Activated naive CD8-positive, alpha-beta T cell treated with anti-CD3 and anti-CD28 coated beads, Interleukin-2, amount 50 U/mL, for 24 hours (primary cell): ENCODE results near the gene CNTFR.

Experiments
- ATAC-seq: fragments of 150-1000 bp; cut with Tn5 transposase; one replicate; pipeline ENCODE4 v1.10.0; 2021
- DNase-seq: peaks from one replicate; pipeline ENCODE4 v3.0.0; 2021
- H3K27ac Mint-ChIP-seq: one replicate; pipeline ENCODE4 v1.8.0; 2021; ENCODE audit warnings: mild to moderate bottlenecking, mixed read lengths
- H3K27me3 Mint-ChIP-seq: one replicate; pipeline ENCODE4 v1.8.0; 2021; ENCODE audit warnings: mixed read lengths
- H3K36me3 Mint-ChIP-seq: one replicate; pipeline ENCODE4 v1.8.0; 2021; ENCODE audit warnings: low read depth, mixed read lengths
- H3K4me1 Mint-ChIP-seq: one replicate; pipeline ENCODE4 v1.8.0; 2021; ENCODE audit warnings: mixed read lengths
- H3K4me3 Mint-ChIP-seq: one replicate; pipeline ENCODE4 v1.8.0; 2021; ENCODE audit warnings: mild to moderate bottlenecking, moderate library complexity, mixed read lengths
- H3K9me3 Mint-ChIP-seq: one replicate; pipeline ENCODE4 v1.8.0; 2021; ENCODE audit warnings: mixed read lengths

Gene CNTFR

DNA sequence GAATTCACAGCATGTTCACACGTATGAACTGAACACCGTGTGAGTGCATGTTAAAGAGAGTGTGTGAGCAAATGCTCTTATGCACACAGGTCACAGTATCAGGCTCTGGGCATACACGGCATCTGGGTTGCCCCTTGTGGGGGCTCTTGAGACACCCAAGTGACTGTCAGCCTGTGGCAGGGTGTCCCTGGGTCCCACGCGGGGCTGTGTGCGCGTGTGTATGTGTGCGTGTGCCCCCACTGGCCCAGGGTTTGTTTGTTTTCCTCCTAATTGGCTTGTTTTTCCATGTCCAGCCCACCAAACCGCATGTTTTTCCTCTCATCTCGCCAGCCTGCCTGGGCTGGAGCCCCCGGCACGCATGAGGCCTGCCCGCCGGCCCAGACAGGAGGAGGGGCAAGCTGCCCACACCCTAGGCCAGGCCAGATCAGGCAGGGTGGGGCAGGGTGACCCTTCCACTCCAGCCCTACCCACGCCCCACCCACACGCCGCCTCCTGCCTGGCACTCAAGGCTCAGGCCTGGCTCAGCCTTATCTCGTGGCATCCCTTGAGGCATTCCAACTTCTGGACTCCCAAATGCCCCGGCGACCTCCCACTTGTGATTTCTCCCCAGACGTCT, 28.8 kb downstream of the CNTFR start:
- Mint-ChIP-seq H3K9me3 (no peaks in the 10 kb centered on the region), H3K27me3 (peaks cover 29% of the 10 kb centered on the region), H3K4me1 (no peaks in the 10 kb centered on the region), H3K4me3 (no peak overlapping the region), H3K36me3 (no peaks in the 10 kb centered on the region), H3K27ac (no peak overlapping the region)
- no peak for ATAC-seq
- no peak for DNase-seq

DNA sequence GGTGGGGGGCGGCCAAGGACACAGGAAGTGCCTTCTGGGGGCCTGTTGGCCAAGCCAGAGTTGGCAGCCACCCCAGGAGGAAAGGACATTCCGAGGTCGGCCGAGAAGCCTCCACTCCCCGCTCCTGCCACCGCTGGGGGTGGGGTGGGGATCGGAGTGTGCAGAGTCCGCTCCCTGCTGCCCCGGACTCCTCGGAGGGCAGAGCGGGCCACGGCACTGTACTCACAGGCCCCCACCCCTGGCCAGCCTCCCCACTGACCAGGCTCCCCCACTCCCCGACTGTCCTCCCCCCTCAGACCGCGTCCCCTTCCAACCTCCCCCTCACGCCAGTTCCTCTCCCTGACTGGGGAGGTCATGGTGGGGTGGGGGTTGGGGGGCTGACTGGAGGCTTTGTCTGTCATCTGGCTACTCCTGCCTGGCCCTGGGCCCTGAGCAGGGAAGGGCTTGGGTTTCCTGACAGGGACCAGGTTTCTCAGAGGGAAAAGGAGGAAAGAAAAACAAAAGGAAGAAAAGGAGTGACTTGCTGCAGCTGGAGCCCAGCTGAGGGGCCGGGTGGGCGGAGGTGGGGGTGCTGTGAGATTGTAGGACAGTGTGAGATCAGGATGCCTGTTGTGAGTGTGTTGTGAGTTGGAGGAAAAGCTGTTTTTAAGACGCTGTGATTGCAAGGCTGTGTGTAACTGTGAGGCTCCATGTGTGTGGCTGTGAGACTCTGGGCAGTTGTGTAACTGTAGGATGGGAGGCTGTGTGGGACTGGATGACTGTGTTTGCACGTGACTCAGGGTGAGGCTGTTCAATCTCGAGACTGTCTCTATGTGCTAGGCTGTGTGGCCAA, 29.7 kb downstream of the CNTFR start:
- ATAC-seq = no peak
- no peak for DNase-seq
- no peaks in the 10 kb centered on the region for H3K9me3 Mint-ChIP-seq
- H3K4me1 Mint-ChIP-seq = no peaks in the 10 kb centered on the region
- no peaks in the 10 kb centered on the region for H3K36me3 Mint-ChIP-seq
- no peak overlapping the region for H3K4me3 Mint-ChIP-seq
- H3K27me3 Mint-ChIP-seq = peaks cover 28% of the 10 kb centered on the region
- H3K27ac Mint-ChIP-seq = no peak overlapping the region

DNA sequence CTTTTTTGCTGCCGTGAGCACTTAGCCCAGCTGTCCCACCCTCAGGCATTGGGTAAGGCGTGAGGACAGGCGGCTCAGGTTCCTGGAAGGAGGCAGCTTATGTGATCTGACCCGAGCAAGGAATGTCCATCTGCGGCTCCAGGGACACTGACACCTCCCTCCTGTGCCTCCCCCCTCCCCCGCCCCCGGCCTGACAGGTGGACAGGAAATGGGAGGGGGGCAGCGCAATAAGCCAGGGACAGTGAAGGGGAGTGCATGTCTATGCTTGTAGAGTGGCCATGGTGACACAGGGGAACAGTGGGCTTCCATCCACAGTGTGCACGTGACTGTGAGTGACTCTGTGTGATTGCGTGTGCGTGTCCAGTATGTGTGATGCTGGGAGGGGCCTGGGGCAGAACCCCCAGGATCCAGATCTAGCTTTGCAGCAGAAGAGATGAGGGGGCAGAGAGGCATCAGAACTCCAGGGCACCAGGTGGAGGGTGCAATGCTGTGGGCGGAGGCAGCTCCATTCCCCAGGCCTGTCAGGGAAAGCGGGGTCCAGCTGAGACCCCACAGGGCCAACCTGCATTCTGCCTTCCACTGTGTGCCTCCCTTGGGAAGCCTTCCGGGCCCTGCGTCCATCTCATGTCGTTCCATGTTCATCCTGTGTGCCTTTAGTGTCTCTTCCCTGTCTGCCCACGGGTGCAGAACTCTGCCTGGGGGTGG, 30.5 kb downstream of the CNTFR start:
- DNase-seq (no peak), ATAC-seq (no peak)
- no peaks in the 10 kb centered on the region for H3K36me3 Mint-ChIP-seq
- no peaks in the 10 kb centered on the region for H3K4me1 Mint-ChIP-seq
- no peak overlapping the region for H3K4me3 Mint-ChIP-seq
- H3K27ac Mint-ChIP-seq = no peak overlapping the region
- no peaks in the 10 kb centered on the region for H3K9me3 Mint-ChIP-seq
- H3K27me3 Mint-ChIP-seq = peaks cover 32% of the 10 kb centered on the region

DNA sequence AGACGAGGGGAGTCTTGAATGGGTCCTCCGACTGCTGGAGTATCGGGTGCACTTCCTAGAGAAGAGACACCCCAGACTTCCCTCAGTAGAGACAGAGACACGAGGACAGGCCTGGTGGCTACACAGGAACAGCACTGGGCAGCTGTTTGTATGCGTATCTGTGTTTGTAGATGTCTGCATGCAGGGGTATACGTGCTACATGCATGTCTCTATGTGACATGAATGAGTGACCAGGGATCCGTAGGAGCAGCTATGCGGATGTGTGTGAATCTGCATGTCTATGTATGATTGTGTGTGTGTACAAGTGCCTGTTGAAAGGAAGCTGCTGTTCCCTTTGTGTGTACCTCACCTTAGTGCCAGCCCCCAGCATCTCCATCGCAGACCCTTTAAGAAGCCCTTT, 31.2 kb downstream of the CNTFR start:
- peaks cover 28% of the 10 kb centered on the region for H3K27me3 Mint-ChIP-seq
- H3K4me1 Mint-ChIP-seq = no peaks in the 10 kb centered on the region
- no peaks in the 10 kb centered on the region for H3K36me3 Mint-ChIP-seq
- no peak overlapping the region for H3K27ac Mint-ChIP-seq
- ATAC-seq (no peak), DNase-seq (no peak)
- no peak overlapping the region for H3K4me3 Mint-ChIP-seq
- no peaks in the 10 kb centered on the region for H3K9me3 Mint-ChIP-seq

DNA sequence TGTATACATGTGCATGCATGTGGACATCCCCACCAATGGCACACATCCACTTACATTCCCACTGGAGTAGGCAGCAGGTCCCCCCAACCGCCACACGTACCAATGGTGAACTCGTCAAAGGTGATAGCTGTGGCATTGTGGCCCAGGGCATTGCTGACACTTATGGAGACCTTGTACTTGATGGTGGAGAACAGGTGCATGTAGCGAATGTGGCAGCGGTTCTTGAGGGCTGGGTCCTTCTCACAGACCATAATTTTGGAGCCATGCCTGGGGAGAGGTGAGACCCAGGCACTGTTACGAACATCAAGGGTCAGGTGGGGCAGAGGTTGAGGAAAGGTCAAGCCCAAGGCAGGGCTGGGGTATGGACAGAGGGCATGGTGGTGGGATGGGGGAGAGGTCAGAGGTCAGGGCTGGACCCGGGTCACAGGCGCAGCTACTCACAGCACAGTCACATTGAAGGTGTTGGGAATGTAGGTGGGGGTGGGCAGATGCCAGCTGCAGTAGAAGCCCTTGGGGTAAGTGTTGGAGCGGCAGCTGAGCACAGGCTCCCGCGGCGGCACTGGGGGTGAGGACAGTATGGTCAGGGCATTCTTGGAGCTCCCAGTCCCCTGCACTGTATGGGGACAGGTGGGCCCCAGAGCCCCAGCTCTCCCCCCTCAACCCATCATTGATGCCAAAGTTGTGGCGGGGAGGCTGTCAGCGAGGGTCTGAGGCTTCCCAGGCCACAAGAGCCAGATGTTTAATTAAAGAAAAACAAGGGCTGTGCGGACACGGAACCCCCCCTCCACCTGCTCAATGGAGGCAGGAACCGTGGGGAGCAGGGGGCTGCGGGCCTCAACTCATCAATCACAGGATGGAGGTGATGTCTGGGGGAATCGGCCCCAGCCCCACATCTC, 31.9 kb downstream of the CNTFR start:
- H3K9me3 Mint-ChIP-seq = no peaks in the 10 kb centered on the region
- no peaks in the 10 kb centered on the region for H3K36me3 Mint-ChIP-seq
- no peaks in the 10 kb centered on the region for H3K4me1 Mint-ChIP-seq
- no peak overlapping the region for H3K27ac Mint-ChIP-seq
- peaks cover 24% of the 10 kb centered on the region for H3K27me3 Mint-ChIP-seq
- no peak overlapping the region for H3K4me3 Mint-ChIP-seq
- no peak for DNase-seq
- ATAC-seq = no peak

DNA sequence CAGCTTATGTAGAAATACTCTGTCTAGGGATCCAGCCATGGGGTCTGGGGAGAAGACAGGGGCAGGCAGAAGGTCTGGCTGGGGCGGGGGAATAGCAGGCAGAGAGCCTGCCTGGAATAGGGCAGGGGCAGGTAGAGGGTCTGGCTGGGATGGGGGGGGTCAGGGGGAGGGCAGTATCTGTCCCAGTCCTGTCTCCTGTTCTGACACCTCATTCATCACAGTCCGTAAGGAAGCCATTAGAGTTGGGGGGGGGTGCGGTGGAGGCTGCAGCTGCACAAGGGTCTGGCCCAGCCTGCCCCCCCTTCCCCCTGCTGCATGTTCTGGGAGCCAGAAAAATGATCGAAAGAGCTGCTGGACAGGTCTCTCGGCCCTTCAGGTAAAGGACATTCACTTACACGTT, 32.6 kb downstream of the CNTFR start:
- Mint-ChIP-seq H3K27ac (no peak overlapping the region), H3K4me3 (no peak overlapping the region), H3K9me3 (no peaks in the 10 kb centered on the region), H3K36me3 (no peaks in the 10 kb centered on the region), H3K4me1 (no peaks in the 10 kb centered on the region), H3K27me3 (peaks cover 24% of the 10 kb centered on the region)
- DNase-seq = no peak
- no peak for ATAC-seq

DNA sequence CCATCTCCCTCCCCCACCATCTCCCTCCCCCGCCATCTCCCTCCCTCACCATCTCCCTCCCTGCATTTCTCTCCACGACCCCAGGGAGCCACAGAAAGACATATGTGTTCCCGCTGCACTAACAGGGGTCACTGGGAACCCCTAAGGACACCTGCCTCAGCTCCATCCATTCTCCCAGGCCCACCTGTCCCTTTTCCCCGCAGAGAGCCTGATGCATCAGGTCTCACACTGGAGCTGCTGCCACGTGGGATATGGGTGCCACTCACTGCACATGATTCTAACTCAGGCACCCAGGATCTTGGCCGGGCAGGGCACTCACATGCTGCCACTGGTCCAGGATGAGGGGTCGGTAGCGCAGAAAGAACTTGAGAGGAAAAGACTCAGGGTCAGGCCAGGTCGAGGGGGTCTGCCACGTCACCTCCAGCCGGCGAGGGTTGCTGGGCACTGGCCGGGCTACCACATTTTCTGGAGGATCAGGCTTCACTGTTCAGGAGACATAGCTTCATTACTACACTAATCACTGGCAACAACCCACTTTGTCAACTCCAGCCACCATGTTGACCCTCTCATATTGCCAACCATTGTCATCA, 33.5 kb downstream of the CNTFR start:
- DNase-seq = no peak
- Mint-ChIP-seq H3K4me1 (no peaks in the 10 kb centered on the region), H3K4me3 (no peak overlapping the region), H3K36me3 (no peaks in the 10 kb centered on the region), H3K27ac (no peak overlapping the region), H3K27me3 (peaks cover 24% of the 10 kb centered on the region), H3K9me3 (no peaks in the 10 kb centered on the region)
- ATAC-seq = no peak

DNA sequence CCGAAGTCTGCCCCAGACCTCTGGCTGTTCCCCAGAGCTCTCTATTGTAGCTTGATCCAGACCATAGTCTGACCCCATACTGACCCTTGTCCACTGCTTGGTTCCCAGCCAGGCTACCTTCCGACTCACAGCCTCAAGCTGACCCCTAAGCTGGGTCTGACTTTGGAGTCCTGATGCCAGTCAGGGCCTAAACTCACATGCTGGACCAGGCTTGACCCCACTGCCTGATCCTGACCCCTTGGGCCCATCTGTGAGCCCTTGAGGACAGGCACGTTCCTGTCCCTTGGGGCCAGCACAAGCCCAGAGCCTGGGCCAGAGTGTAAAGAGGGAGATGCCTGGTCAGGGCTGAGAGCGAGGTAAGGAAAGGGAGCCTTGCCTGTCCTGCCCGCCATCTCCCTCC, 34.0 kb downstream of the CNTFR start:
- DNase-seq (no peak), ATAC-seq (no peak)
- H3K36me3 Mint-ChIP-seq = no peaks in the 10 kb centered on the region
- H3K27me3 Mint-ChIP-seq = peaks cover 24% of the 10 kb centered on the region
- no peaks in the 10 kb centered on the region for H3K9me3 Mint-ChIP-seq
- H3K4me3 Mint-ChIP-seq = no peak overlapping the region
- no peak overlapping the region for H3K27ac Mint-ChIP-seq
- no peaks in the 10 kb centered on the region for H3K4me1 Mint-ChIP-seq

DNA sequence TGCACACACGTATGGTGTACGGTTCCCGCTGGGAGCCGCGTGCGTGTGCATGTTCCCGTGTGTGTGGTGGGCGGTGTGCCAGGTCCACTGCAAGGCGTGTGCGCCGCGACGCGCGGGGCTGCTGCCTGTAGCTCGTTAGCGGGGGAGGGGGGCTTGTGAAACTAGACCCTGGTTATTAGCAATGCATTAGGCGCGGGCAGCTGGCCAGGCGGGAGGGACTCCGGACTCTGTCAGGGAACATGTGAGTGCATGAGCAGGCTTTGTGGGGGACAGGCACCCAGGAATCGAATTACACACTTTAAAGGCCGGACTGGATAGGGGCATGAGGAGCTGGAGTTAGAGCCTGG, 34.5 kb downstream of the CNTFR start:
- no peak overlapping the region for H3K4me3 Mint-ChIP-seq
- DNase-seq (no peak), ATAC-seq (no peak)
- no peaks in the 10 kb centered on the region for H3K9me3 Mint-ChIP-seq
- H3K36me3 Mint-ChIP-seq = no peaks in the 10 kb centered on the region
- H3K4me1 Mint-ChIP-seq = no peaks in the 10 kb centered on the region
- no peak overlapping the region for H3K27ac Mint-ChIP-seq
- peaks cover 19% of the 10 kb centered on the region for H3K27me3 Mint-ChIP-seq

DNA sequence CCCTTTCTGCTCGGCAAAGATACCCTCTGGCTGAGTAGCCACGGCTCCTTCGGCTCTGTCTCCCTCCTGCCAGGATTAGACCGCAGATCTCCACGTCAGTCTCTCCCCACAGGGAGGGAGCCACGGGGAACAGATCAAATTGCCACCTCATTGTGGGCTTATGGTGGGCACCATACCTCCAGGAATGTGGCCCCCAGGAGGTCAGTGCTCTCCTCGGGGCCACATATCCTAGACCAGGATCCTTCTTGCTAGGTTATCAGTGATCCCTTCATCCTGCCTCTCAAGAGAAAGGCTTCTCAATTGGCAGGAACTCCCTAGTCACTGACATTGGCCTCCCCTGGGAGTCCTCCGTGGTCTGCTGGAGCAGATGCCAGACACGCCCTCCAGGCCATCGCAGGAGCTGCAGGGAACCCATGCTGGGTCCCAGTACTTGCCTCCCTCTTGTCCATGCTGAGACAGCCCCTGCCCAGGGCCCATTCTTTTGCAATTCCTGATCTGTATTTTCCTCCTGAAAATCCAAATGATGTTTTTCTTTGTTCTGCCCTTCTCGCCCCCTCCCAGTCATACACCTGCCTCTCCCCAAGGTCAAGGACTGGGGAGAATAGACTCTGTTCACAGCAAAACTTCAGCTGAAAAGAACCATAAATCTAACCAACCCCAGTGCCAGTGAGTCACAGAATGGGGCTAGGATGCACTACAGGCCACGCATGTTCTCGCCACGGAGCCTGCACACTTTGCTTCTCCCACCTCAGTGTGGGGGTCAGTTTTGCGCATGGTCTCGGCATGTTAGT, 35.1 kb downstream of the CNTFR start:
- Mint-ChIP-seq H3K4me1 (no peaks in the 10 kb centered on the region), H3K27me3 (peaks cover 18% of the 10 kb centered on the region), H3K4me3 (no peak overlapping the region), H3K36me3 (no peaks in the 10 kb centered on the region), H3K9me3 (no peaks in the 10 kb centered on the region), H3K27ac (no peak overlapping the region)
- no peak for DNase-seq
- ATAC-seq = no peak

DNA sequence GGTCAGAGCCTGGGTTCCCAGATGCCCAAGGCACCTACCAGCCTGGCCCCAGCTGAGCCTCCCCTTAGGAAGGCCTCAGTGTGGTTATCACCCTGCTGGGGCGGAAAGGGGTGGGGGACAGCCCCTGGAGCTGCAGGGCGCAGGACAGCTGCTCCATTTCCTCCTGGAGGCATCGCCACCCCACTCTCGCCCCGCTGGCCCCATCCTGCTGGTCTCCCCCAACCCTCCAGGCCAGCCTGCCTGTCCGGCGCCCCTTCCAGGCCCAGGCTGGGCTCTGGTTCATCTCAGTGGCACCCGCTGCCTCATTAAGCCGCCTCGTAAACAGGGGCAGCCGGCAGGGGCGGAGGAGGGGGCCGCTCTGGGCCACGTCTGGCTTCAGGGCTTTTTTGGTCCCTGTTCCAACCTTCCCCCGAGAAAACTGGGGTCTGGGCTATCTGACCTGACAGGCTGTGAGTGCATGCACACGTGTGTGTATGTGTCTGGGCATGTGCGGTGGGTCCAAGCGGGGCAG, 36.0 kb downstream of the CNTFR start:
- no peaks in the 10 kb centered on the region for H3K4me1 Mint-ChIP-seq
- H3K9me3 Mint-ChIP-seq = no peaks in the 10 kb centered on the region
- H3K27ac Mint-ChIP-seq = no peak overlapping the region
- H3K27me3 Mint-ChIP-seq = peaks cover 14% of the 10 kb centered on the region
- H3K36me3 Mint-ChIP-seq = no peaks in the 10 kb centered on the region
- DNase-seq = no peak
- no peak for ATAC-seq
- no peak overlapping the region for H3K4me3 Mint-ChIP-seq

DNA sequence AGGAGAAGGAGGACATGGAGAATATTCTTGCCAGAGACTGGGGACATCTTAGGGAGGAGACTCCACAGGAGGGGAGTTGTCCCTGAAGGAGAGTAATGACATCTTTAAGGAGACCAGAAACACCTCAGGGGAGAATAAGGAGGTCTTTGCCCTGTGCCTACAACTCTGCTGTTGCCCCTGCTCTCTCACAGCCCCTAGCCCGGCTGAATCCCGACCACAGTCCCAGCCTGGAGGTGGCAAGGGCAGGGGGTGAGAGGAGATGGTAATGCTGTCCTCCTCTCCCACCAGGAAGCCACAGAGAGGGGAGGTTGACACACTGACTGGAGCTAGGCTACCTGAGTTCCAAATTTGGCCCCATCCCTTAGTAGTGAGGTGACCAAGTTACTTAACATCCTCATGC, 36.5 kb downstream of the CNTFR start:
- H3K4me1 Mint-ChIP-seq = no peaks in the 10 kb centered on the region
- H3K9me3 Mint-ChIP-seq = no peaks in the 10 kb centered on the region
- H3K27me3 Mint-ChIP-seq = peaks cover 18% of the 10 kb centered on the region
- DNase-seq (no peak), ATAC-seq (no peak)
- no peak overlapping the region for H3K27ac Mint-ChIP-seq
- H3K4me3 Mint-ChIP-seq = no peak overlapping the region
- H3K36me3 Mint-ChIP-seq = no peaks in the 10 kb centered on the region

DNA sequence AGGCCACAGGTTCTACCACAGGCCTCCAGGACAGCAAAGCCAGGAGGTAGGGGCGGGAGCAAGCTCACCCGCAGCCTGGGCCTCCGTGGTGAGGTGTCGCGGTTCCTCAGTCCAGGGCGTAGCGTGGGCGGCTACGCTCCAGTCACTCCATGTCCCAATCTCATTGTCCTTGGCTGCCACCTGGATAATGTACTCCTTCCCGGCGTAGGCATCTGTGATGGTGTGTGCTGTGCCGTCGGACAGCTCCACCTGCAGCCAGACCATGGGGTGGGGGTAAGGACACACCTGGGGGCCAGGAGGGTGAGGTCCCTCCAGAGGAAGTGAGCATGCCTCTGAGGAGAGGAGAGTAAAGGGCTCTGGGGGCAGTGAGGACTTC, 36.9 kb downstream of the CNTFR start:
- ATAC-seq = no peak
- Mint-ChIP-seq H3K27ac (no peak overlapping the region), H3K36me3 (no peaks in the 10 kb centered on the region), H3K4me3 (no peak overlapping the region), H3K27me3 (peaks cover 16% of the 10 kb centered on the region), H3K9me3 (no peaks in the 10 kb centered on the region), H3K4me1 (no peaks in the 10 kb centered on the region)
- no peak for DNase-seq
